Suprapubic skin (tissue), 3 donors: ENCODE results near the gene STOML1.

Experiments
- EP300 ChIP-seq: sonication (generic); formaldehyde crosslinking; IDR thresholded peaks from one replicate; pipeline ENCODE4 v1.6.1; 2017; ENCODE audit warnings: antibody characterized with exemption
- POLR2A ChIP-seq, 2 donors: fragments of 450-650 bp; IDR thresholded peaks; one replicate each; pipeline ENCODE4 v1.6.1; 2017; ENCODE audit warnings: antibody characterized with exemption in 2 of 2, mild to moderate bottlenecking in 2 of 2, moderate library complexity in 2 of 2
- TF ChIP-seq, protein P1 (sequence below), 2 donors: fragments of 200-600 bp in 1 of 2; fragments of 450-650 bp in 1 of 2; sonication (generic) in 1 of 2; IDR thresholded peaks; one replicate each; pipeline ENCODE4 v1.5.1; 2016 to 2019; ENCODE audit warnings: antibody characterized with exemption in 2 of 2, mild to moderate bottlenecking in 1 of 2, moderate library complexity in 1 of 2

DNA sequence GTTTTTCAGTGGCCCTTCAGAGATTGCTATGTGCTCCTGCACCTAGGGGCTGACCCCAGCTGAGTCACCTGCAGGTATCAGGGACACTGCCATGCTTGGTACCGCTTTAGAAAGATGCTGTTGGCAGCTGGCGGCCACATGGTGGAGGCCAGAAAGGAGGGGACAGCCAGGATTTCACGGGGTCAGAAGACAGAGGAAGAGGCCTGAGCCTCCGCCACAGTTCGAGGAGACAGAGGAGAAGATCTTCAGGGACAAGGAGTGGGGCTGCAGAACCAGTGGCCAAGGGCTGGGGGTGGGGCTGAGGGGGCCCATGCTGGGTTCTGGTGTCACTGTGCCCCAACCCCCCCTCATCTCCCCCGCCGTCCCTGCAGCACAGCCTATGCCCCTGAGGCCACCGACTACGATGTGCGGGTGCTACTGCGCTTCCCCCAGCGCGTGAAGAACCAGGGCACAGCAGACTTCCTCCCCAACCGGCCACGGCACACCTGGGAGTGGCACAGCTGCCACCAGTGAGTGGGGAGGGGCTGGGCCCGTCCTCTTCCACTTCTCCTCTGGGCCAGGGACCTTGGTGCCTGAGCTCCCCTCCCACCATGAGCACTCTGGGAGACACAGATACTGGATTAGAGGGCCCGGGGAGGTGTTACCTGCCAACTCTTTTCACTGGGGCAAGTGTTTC lies 45.9 kb downstream of the STOML1 start:
- TF ChIP-seq, protein P1, sequence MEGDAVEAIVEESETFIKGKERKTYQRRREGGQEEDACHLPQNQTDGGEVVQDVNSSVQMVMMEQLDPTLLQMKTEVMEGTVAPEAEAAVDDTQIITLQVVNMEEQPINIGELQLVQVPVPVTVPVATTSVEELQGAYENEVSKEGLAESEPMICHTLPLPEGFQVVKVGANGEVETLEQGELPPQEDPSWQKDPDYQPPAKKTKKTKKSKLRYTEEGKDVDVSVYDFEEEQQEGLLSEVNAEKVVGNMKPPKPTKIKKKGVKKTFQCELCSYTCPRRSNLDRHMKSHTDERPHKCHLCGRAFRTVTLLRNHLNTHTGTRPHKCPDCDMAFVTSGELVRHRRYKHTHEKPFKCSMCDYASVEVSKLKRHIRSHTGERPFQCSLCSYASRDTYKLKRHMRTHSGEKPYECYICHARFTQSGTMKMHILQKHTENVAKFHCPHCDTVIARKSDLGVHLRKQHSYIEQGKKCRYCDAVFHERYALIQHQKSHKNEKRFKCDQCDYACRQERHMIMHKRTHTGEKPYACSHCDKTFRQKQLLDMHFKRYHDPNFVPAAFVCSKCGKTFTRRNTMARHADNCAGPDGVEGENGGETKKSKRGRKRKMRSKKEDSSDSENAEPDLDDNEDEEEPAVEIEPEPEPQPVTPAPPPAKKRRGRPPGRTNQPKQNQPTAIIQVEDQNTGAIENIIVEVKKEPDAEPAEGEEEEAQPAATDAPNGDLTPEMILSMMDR (IDR thresholded peaks at IDR 0.05) = no peak
- no peak for TF ChIP-seq POLR2A (IDR thresholded peaks at IDR 0.05)
- no peak for TF ChIP-seq EP300
